HCT116 (cell line): ENCODE results near the gene EPB41L5.

Experiments
- CEBPB ChIP-seq: IDR thresholded peaks from 2 replicates; pipeline ENCODE4 v1.6.1; 2012; ENCODE audit warnings: low read depth
- POLR2A ChIP-seq: IDR thresholded peaks from 2 replicates; pipeline ENCODE4 v1.7.0; 2011; ENCODE audit warnings: borderline replicate concordance; ENCODE audit not compliant: insufficient read depth, insufficient read length; ENCODE audit errors: extremely low read depth
- POLR2AphosphoS5 ChIP-seq: IDR thresholded peaks from 2 replicates; pipeline ENCODE4 v1.6.1; 2011; ENCODE audit warnings: mild to moderate bottlenecking, low read depth, low read length, moderate library complexity
- TCF7L2 ChIP-seq: IDR thresholded peaks from 2 replicates; pipeline ENCODE4 v1.7.0; 2011; ENCODE audit warnings: borderline replicate concordance, inconsistent platforms; ENCODE audit not compliant: insufficient read depth, insufficient read length; ENCODE audit errors: extremely low read depth

DNA sequence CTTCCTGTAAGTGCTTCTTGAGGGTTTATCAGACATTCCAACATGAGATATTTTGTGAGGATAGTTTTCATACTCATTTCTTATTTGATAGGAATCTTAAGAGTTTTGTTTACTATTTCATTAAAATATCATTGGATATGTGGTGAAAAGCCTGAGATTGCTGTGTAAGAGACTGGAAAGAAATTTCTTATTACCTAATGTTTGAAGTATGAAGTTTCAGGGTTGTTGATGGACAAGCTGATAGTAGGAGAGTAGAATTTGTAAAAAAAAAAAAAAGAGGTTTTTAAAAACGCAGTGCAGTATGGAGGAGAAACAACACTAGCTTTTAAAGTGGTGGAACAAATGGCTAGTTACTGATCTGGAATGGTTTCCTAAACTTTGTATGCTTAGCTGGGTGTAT, 7.7 kb downstream of the EPB41L5 start:
- no peak for TF ChIP-seq TCF7L2
- TF ChIP-seq POLR2AphosphoS5 = no peak
- no peak for TF ChIP-seq POLR2A
- TF ChIP-seq CEBPB = no peak
